ENCODE measurements around the gene TRIM63. TPM values are rescaled to one million over a fixed set of nuclear protein-coding genes. Genes with fewer than 3 reads are reported as not detected.

TRIM63 gene
- total and polyA plus RNA-seq, 9 of the 15 experiments (the other 6 are each of a cell fraction or from before 2014, with no cell fraction given) = 0.08 to 0.57 (median 0.36) TPM

GRCh38 chr1:26035959-26036755, 31.3 kb downstream of the TRIM63 start (continued):
- TF ChIP-seq SMAD1 (IDR thresholded peaks at IDR 0.05; ENCODE audit: low read depth, low read length, partially characterized antibody) (peak; percentile 11), CBX3 (IDR thresholded peaks at IDR 0.05; ENCODE audit: borderline replicate concordance in 1 of 2, low read length in 2 of 2) (no peak; a peak in 1 of 3 replicates), FUS (optimal IDR thresholded peaks at IDR 0.05; ENCODE audit: low read depth, low read length) (no peak), ARID2 (IDR thresholded peaks at IDR 0.05) (peak; percentile 94), RNF2 (IDR thresholded peaks at IDR 0.05) (no peak), SP1 (CRISPR knock-in tag; IDR thresholded peaks at IDR 0.05) (0 out of 2 replicates have a peak, but pooled peaks have one; percentile 10), MAZ (CRISPR knock-in tag; conservative IDR thresholded peaks at IDR 0.05 in 1 of 2, IDR thresholded peaks at IDR 0.05 in 1 of 2) (peak; percentile 47 to 81; a peak in 3 of 4 replicates), MEF2D (tag; conservative IDR thresholded peaks at IDR 0.05; ENCODE audit: low read depth) (no peak), TARDBP (IDR thresholded peaks at IDR 0.05) (no peak), KLF10 (CRISPR knock-in tag; IDR thresholded peaks at IDR 0.05) (no peak), PCBP1 (IDR thresholded peaks at IDR 0.05; ENCODE audit: low read depth, low read length, poor library complexity, severe bottlenecking) (peak; percentile 77), MTA2 (IDR thresholded peaks at IDR 0.05; ENCODE audit: low read depth) (no peak), PRPF4 (IDR thresholded peaks at IDR 0.05; ENCODE audit: insufficient read depth, low read depth, low read length, poor library complexity, severe bottlenecking) (no peak), ZFPM2 (CRISPR knock-in tag; IDR thresholded peaks at IDR 0.05) (no peak), SMARCA4 (IDR thresholded peaks at IDR 0.05) (peak; percentile 14; the same call in 1 of the 2 replicates), DEAF1 (CRISPR knock-in tag; IDR thresholded peaks at IDR 0.05) (peak; percentile 97), ZBTB2 (IDR thresholded peaks at IDR 0.05) (peak; percentile 50; the same call in 1 of the 2 replicates), BHLHE40 (IDR thresholded peaks at IDR 0.05; ENCODE audit: low read length) (peak; percentile 46), ZSCAN32 (CRISPR knock-in tag; IDR thresholded peaks at IDR 0.05) (no peak)
- TF ChIP-seq, protein P1, sequence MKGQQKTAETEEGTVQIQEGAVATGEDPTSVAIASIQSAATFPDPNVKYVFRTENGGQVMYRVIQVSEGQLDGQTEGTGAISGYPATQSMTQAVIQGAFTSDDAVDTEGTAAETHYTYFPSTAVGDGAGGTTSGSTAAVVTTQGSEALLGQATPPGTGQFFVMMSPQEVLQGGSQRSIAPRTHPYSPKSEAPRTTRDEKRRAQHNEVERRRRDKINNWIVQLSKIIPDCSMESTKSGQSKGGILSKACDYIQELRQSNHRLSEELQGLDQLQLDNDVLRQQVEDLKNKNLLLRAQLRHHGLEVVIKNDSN (CRISPR knock-in tag; IDR thresholded peaks at IDR 0.05) = no peak
- TF ChIP-seq, protein P2, sequence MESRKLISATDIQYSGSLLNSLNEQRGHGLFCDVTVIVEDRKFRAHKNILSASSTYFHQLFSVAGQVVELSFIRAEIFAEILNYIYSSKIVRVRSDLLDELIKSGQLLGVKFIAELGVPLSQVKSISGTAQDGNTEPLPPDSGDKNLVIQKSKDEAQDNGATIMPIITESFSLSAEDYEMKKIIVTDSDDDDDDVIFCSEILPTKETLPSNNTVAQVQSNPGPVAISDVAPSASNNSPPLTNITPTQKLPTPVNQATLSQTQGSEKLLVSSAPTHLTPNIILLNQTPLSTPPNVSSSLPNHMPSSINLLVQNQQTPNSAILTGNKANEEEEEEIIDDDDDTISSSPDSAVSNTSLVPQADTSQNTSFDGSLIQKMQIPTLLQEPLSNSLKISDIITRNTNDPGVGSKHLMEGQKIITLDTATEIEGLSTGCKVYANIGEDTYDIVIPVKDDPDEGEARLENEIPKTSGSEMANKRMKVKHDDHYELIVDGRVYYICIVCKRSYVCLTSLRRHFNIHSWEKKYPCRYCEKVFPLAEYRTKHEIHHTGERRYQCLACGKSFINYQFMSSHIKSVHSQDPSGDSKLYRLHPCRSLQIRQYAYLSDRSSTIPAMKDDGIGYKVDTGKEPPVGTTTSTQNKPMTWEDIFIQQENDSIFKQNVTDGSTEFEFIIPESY (CRISPR knock-in tag; IDR thresholded peaks at IDR 0.05) = peak; percentile 12; the same call in 1 of the 2 replicates
